GM19035 (cell line): Measurements from ENCODE around the gene DND1.
"Not testable (repeated sequence)": the region's sequence is repeated elsewhere in the genome, so short reads cannot be mapped to it uniquely, and the experiment has no call there.

Experiments used
- ATAC-seq: cut with Tn5 transposase; IDR thresholded peaks from one replicate; pipeline ENCODE4 v1.9.1; 2021; ENCODE audit not compliant: unreplicated experiment

Gene DND1

GRCh38 chr5:140673187-140673976, at the start of gene DND1:
Gene DND1, minus strand, starts transcription at chr5:140673576. Its CDS starts 34 bp downstream, at chr5:140673542.
- ATAC-seq = no peak

GRCh38 chr5:140721395-140721794, 48.0 kb upstream of the DND1 start:
- not testable (repeated sequence) for ATAC-seq

- not testable (repeated sequence) for ATAC-seq
Measured at GRCh38 chr5:140720738-140721137, 47.4 kb upstream of the DND1 start.

- ATAC-seq = no peak
Measured at GRCh38 chr5:140718266-140718592, 44.9 kb upstream of the DND1 start.

GRCh38 chr5:140716238-140716637, 42.9 kb upstream of the DND1 start:
- not testable (repeated sequence) for ATAC-seq

GRCh38 chr5:140713562-140714094, 40.3 kb upstream of the DND1 start:
- no peak for ATAC-seq

- no peak for ATAC-seq
Measured at GRCh38 chr5:140711794-140712193, 38.4 kb upstream of the DND1 start.

- ATAC-seq = peak; percentile 91
Measured at GRCh38 chr5:140710899-140711552, 37.6 kb upstream of the DND1 start.

GRCh38 chr5:140708787-140709186, 35.4 kb upstream of the DND1 start:
- not testable (repeated sequence) for ATAC-seq

GRCh38 chr5:140707812-140708211, 34.4 kb upstream of the DND1 start:
- ATAC-seq = no peak

- ATAC-seq = peak; percentile 97
Measured at GRCh38 chr5:140700177-140701144, 27.1 kb upstream of the DND1 start, which contains the start of gene ZMAT2. Gene ZMAT2, plus strand, starts transcription at chr5:140700447. Its CDS starts 14 bp downstream, at chr5:140700461.

- no peak for ATAC-seq
Measured at GRCh38 chr5:140696891-140697492, 23.6 kb upstream of the DND1 start.

- no peak for ATAC-seq
Measured at GRCh38 chr5:140694276-140694675, 20.9 kb upstream of the DND1 start.

- peak; percentile 98 for ATAC-seq
Measured at GRCh38 chr5:140690941-140691924, 17.9 kb upstream of the DND1 start, which contains the start of the genes HARS1 and HARS2. Gene HARS1, minus strand, starts transcription at chr5:140691370. Its CDS starts 66 bp downstream, at chr5:140691304. Gene HARS2, plus strand, starts transcription at chr5:140691455. Its CDS starts 194 bp downstream, at chr5:140691649.

GRCh38 chr5:140690376-140690932, 17.1 kb upstream of the DND1 start:
- peak; percentile 4 for ATAC-seq

- no peak for ATAC-seq
Measured at GRCh38 chr5:140678993-140679392, 5.6 kb upstream of the DND1 start.

GRCh38 chr5:140677947-140678346, 4.6 kb upstream of the DND1 start:
- no peak for ATAC-seq

GRCh38 chr5:140674629-140675028, 1.3 kb upstream of the DND1 start:
- no peak for ATAC-seq

GRCh38 chr5:140674211-140674610, 835 bp upstream of the DND1 start:
- no peak for ATAC-seq
